ENCODE data around the gene LPCAT3. TPM values are rescaled to one million over a fixed set of nuclear protein-coding genes. Genes with fewer than 3 reads are reported as not detected.

Gene LPCAT3
- total and polyA plus RNA-seq, 2 of the 13 experiments (the other 11 are each of a cell fraction or from before 2014, with no cell fraction given), result 44.5 to 64.3 TPM

- peak; percentile 50; the same call in 1 of the 2 replicates for TF ChIP-seq ZBTB33 (CRISPR knock-in tag; IDR thresholded peaks at IDR 0.05)
- TF ChIP-seq FLYWCH1 (CRISPR knock-in tag; IDR thresholded peaks at IDR 0.05), result peak; percentile 57; the same call in 1 of the 2 replicates
- TF ChIP-seq SUZ12 (IDR thresholded peaks at IDR 0.05; ENCODE audit: low read depth, low read length), result no peak
- 0 out of 2 replicates have a peak, but pooled peaks have one; percentile 28 for TF ChIP-seq MEIS2 (CRISPR knock-in tag; IDR thresholded peaks at IDR 0.05)
- peak; percentile 65 for TF ChIP-seq ARNTL (CRISPR knock-in tag; IDR thresholded peaks at IDR 0.05)
- TF ChIP-seq ASH2L (IDR thresholded peaks at IDR 0.05; ENCODE audit: insufficient read length, low read depth, low read length), result no peak
- peak; percentile 74; the same call in 1 of the 2 replicates for TF ChIP-seq ZNF503 (CRISPR knock-in tag; IDR thresholded peaks at IDR 0.05)
- no peak for TF ChIP-seq NFIB (CRISPR knock-in tag; IDR thresholded peaks at IDR 0.05; ENCODE audit: borderline replicate concordance)
- no peak for TF ChIP-seq MZF1 (CRISPR knock-in tag; IDR thresholded peaks at IDR 0.05; ENCODE audit: borderline replicate concordance)
- TF ChIP-seq ZZZ3 (CRISPR knock-in tag; IDR thresholded peaks at IDR 0.05; ENCODE audit: borderline replicate concordance), result peak; percentile 76; the same call in 1 of the 2 replicates
- peak; percentile 96 for TF ChIP-seq ZBTB7B (CRISPR knock-in tag; IDR thresholded peaks at IDR 0.05)
- 0 out of 2 replicates have a peak, but pooled peaks have one; percentile 59 for TF ChIP-seq ZNF20 (CRISPR knock-in tag; IDR thresholded peaks at IDR 0.05)
- no peak for TF ChIP-seq ZBTB40 (IDR thresholded peaks at IDR 0.05)
- peak; percentile 59; the same call in 1 of the 2 replicates for TF ChIP-seq ZBTB40 (CRISPR knock-in tag; IDR thresholded peaks at IDR 0.05)
- peak; percentile 47 for TF ChIP-seq DNMT1 (CRISPR knock-in tag; IDR thresholded peaks at IDR 0.05)
Observed at GRCh38 chr12:6943722-6944380, 74.4 kb downstream of the LPCAT3 start, which contains the start of the genes C12orf57 and RNU7-1 (continued).

All from HepG2 (cell line).